ENCODE results near the gene PRDM16. TPM values are rescaled to one million over a fixed set of nuclear protein-coding genes. Genes with fewer than 3 reads are reported as not detected.

The PRDM16 gene
- total and polyA plus RNA-seq, 2 of the 4 experiments (the other 2 are of a cell fraction), result 0.02 TPM; not detected in 1

GRCh38 chr1:3166206-3166918 is 97.4 kb downstream of the PRDM16 start:
- Histone ChIP-seq H2AFZ (replicated peaks; ENCODE audit: low read length, poor library complexity) (no peak overlapping the region), H3K56ac (ENCODE audit: extremely low read depth, insufficient read depth, low read length) (no peak overlapping the region), H3K18ac (ENCODE audit: low read depth, low read length) (no peak overlapping the region), H2AK5ac (ENCODE audit: low read depth, low read length) (no peak overlapping the region), H3K23ac (ENCODE audit: low read depth, low read length) (no peak overlapping the region), H4K8ac (ENCODE audit: low read depth in 2 of 2, low read length in 2 of 2) (no peak overlapping the region), H3K4ac (ENCODE audit: low read depth, low read length) (no peak overlapping the region), H3K27ac (ENCODE audit: insufficient read depth, low read length) (no peak overlapping the region), H2BK120ac (ENCODE audit: low read depth, low read length) (no peak overlapping the region), H4K20me1 (ENCODE audit: insufficient read depth, low read length) (no peaks in the 10 kb centered on the region), H3K9ac (ENCODE audit: low read depth, low read length) (no peak overlapping the region), H2BK15ac (ENCODE audit: low read depth, low read length) (no peak overlapping the region), H3K79me1 (ENCODE audit: low read depth in 1 of 2, low read length in 2 of 2) (no peaks in the 10 kb centered on the region), H3K27me3 (ENCODE audit: control insufficient read depth, insufficient read depth, low read length) (no peaks in the 10 kb centered on the region), H3K4me2 (ENCODE audit: low read depth, low read length) (no peak overlapping the region), H2BK5ac (ENCODE audit: low read depth, low read length, poor library complexity, severe bottlenecking) (no peak overlapping the region), H2BK20ac (ENCODE audit: low read depth, low read length) (no peak overlapping the region), H4K5ac (ENCODE audit: low read depth, low read length) (no peak overlapping the region), H3K4me3 (ENCODE audit: insufficient read depth, low read depth, low read length) (no peak overlapping the region), H4K91ac (ENCODE audit: insufficient read depth, low read depth, low read length) (no peak overlapping the region), H3K14ac (replicated peaks; ENCODE audit: low read depth, low read length) (no peak overlapping the region), H3K36me3 (ENCODE audit: control insufficient read depth, insufficient read depth, low read length) (no peaks in the 10 kb centered on the region), H3K4me1 (ENCODE audit: control insufficient read depth, insufficient read depth, low read length) (peaks cover 6% of the 10 kb centered on the region; the same call in 1 of the 2 replicates), H2AK9ac (replicated peaks; ENCODE audit: low read depth, low read length, poor library complexity) (no peak overlapping the region), H3K9me1 (ENCODE audit: insufficient read depth, low read length) (no peaks in the 10 kb centered on the region), H3K9me3 (ENCODE audit: control insufficient read depth, insufficient read depth, low read length) (peaks cover 14% of the 10 kb centered on the region)
- no peak for TF ChIP-seq CTCF (conservative IDR thresholded peaks at IDR 0.05; ENCODE audit: low read depth, low read length)
- no peak for TF ChIP-seq CEBPB (IDR thresholded peaks at IDR 0.05; ENCODE audit: low read depth, low read length)
- no peak for TF ChIP-seq RCOR1 (IDR thresholded peaks at IDR 0.05; ENCODE audit: insufficient replicate concordance, low read length)
- TF ChIP-seq USF2 (IDR thresholded peaks at IDR 0.05; ENCODE audit: low read depth, low read length), result no peak
- no peak for TF ChIP-seq MAFK (IDR thresholded peaks at IDR 0.05; ENCODE audit: low read depth, low read length)
- no peak for TF ChIP-seq RAD21 (IDR thresholded peaks at IDR 0.05; ENCODE audit: low read length)
- no peak for TF ChIP-seq MAZ (IDR thresholded peaks at IDR 0.05; ENCODE audit: borderline replicate concordance, low read depth, low read length)
- no peak for TF ChIP-seq BHLHE40 (IDR thresholded peaks at IDR 0.05; ENCODE audit: low read depth, low read length)
- intact Hi-C loops (cut with micrococcal nuclease) (no loop called here), dilution Hi-C loops (cut with HindIII; ENCODE audit: low sequenced_read_pairs, unreplicated experiment) (no loop called here), in situ Hi-C loops (cut with MboI; ENCODE audit: low sequenced_read_pairs) (no loop called here)
- WGBS, 2 experiments (ENCODE audit: extremely low coverage in 2 of 2, insufficient read length in 1 of 2), result 82% methylated on average over 19 of the region's 32 CpGs; no CpG with 5 or more reads in 1 of the 2 experiments
- DNase-seq, result no peak
- ChIA-PET POLR2A (ENCODE audit: unreplicated experiment) (no interaction called here), CTCF (no interaction called here)
- no peak for ATAC-seq (ENCODE audit: low read depth)
- BruUV-seq (replicated peaks), result no TSS peak
